Hepatocyte (in vitro differentiated cells): Measurements from ENCODE around the gene RTN4RL1.

Experiments used
- CTCF ChIP-seq: fragments of 200-600 bp; sonication (generic); IDR thresholded peaks from 2 replicates; pipeline ENCODE4 v1.5.1; 2016; ENCODE audit warnings: antibody characterized with exemption, mild to moderate bottlenecking; ENCODE audit not compliant: poor library complexity
- EZH2 ChIP-seq: fragments of 200-600 bp; sonication (generic); IDR thresholded peaks from 2 replicates; pipeline ENCODE4 v1.6.1; 2016; ENCODE audit warnings: antibody characterized with exemption, mild to moderate bottlenecking, borderline replicate concordance

- TF ChIP-seq CTCF (no peak), EZH2 (no peak)
These were observed 40.0 kb downstream of the RTN4RL1 start for GRCh38 chr17:1985093-1985492.
